GM18870 (cell line): ENCODE results near the gene MID2.
"Not testable (repeated sequence)": the region's sequence is repeated elsewhere in the genome, so short reads cannot be mapped to it uniquely, and the experiment has no call there.

Experiments
- ATAC-seq: cut with Tn5 transposase; IDR thresholded peaks from one replicate; pipeline ENCODE4 v1.9.1; 2021; ENCODE audit warnings: moderate library complexity; ENCODE audit not compliant: unreplicated experiment

The MID2 gene

DNA sequence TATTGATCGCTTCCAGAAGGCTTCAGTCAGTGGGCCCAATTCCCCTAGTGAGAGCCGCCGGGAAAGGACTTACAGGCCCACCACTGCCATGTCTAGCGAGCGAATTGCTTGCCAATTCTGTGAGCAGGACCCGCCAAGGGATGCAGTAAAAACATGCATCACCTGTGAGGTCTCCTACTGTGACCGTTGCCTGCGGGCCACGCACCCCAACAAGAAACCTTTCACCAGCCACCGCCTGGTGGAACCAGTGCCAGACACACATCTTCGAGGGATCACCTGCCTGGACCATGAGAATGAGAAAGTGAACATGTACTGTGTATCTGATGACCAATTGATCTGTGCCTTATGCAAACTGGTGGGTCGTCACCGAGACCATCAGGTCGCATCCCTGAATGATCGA is 15.3 kb downstream of the MID2 start:
- no peak for ATAC-seq

DNA sequence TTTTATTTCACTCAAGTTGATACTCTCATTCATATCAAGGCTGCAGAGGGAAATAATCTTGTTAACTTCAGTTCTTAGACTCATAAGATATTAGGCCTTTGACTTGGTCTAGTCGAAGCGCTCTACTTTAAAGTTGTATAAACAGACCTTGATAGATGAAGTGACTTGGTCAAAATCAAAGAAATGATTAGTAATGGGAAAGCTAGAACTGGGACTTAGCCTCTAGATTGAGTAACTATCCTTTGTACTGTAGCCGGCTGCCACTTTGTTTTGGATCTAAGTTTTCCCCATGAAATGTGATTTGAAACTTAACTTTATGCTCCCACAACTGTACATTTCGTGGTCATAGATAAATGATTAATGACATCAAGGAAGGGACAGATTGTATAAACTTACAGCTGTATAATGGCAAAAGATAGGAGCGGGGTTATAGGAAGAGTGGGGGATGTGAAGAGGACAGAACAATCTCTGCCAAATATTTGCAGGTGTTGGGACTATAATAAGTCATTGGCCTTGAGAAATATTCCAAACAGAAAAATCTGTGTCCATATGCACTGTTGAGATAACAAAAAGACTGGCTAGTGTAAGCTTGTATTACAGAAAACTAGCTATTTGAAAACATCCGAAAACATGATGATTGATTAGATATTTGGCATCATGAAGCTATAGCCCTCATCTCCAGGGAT is 17.2 kb downstream of the MID2 start:
- ATAC-seq = no peak

DNA sequence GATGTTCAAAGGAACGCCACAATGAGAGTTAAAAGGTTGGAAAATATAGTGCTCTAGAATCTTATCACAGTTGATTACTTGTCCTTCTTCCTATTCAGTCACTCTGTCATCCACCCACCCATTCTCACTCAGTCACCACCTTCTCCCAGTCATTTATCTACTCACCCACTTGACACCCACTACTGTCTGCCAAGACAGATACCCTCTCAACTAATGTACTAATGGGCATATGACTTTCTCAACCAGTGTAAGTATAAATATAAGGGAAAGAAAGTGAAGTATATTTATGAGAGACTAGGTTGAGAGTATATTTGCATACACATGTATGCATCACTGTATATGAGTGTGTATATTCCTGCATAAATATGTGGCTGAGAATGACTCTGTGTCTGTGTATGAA is 20.0 kb downstream of the MID2 start:
- ATAC-seq = no peak

DNA sequence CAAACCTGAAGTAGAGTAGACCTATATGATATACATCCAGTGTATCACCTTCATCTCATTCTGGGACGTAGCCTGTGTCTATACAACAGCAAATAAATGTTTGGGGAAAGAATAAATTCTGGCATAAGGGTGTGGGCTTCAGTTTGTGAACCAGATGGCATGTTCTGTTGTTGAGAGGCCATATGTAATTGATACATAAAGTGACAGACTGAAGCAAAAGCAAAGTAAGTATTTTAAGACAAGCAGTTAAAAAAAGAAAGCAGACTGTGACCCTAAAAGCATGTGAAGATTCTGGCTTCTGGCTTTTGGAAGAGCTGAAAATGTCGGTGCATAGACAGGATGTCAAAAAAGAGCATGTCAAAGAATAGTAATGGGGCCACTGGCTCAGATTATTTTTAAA is 22.9 kb downstream of the MID2 start:
- no peak for ATAC-seq

DNA sequence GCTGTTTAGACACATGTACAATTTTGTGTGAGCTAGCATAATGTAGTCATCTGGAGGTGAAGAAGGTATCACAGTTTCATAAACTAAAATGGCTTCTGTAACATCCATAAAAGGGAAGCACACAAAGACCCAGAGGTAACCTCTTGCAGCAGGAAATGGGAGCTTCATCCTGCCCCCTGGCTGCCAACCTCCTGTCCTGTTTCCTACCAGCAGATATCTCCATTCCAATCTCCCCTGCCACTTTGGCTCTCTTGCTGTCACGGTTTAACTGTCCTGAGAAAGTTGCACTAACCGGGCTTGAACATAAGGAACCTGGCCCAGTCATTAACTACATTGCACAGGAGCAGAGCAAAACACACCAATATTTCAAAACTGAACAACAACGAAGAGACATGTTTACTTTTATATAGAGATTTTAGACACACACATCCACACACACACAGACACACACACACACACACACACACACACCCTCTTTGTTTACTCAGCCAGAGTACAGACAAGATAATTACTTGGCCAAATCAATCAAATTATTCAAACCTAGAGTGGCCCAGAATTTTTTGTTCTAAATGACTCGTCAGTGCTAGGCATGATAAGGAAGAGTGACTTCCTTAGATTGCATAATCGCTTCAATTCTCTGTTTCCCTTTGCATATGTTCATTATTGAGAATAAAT is 24.2 kb downstream of the MID2 start:
- ATAC-seq = no peak

DNA sequence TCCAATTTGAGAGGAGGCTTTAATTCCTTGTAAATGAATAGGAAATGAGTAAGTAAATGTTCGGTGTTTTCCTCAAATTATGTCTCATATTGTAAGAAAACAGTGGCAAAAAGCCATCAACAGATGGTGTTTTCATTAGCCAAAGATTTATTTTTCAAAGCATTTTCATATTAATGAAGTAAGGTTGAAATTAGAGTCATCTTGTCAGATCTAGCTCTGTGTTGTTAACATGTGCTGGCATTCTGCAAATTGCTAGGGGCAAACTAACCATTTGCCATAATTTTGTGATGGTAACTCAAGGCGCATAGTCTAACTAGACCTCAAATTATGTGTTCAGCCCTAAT is 24.7 kb downstream of the MID2 start:
- no peak for ATAC-seq

DNA sequence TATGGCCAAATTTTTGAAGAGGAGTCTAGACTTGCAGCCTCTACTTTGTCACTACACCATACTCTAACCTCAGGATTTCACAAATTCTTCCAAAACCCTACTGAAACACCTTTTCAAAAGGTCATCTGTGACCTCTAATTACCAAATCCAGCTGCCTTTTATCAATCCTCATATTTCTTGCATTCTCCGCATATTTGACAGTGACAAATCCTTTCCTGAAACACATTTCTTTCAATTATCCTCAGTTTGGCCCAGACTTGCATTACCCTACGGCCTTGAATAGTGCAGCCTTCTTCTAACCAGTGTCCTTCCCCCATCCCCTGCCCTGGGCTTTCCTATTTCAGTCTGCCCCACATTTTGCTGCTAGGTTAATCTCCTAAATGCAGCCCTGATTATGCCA is 25.5 kb downstream of the MID2 start:
- no peak for ATAC-seq

DNA sequence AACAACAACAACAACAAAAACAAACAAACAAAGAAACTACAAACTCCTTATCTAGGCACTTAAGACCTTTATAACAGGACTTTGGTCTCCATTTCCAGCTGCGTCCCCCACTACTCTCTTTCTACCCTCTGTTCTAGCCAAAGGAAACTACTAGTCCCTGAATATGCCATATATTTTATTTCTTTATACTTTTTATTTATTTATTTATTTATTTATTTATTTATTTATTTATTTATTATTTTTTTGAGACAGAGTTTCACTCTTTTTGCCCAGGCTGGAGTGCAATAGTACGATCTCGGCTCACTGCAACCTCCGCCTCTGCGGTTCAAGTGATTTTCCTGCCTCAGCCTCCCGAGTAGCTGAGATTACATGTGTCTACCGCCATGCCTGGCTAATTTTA is 26.0 kb downstream of the MID2 start:
- not testable (repeated sequence) for ATAC-seq

DNA sequence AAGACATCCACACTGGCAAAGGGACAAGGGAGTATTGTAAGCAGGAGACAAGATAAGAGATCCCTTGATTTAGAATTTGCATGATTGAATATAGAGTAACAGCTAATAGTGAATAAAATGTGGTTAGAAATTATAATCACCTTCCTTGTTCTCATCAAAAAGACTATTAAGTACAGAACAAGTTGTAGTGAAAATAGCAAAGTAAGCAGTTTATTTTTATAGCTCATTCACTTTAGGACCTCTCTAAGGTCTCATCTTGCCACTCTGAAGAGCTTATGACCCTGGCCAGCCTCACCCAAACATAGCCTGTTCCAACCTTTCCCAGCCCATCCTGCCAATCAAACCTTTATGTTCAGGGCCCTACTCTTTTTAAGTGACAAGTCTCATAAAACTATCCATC is 30.6 kb downstream of the MID2 start:
- no peak for ATAC-seq

DNA sequence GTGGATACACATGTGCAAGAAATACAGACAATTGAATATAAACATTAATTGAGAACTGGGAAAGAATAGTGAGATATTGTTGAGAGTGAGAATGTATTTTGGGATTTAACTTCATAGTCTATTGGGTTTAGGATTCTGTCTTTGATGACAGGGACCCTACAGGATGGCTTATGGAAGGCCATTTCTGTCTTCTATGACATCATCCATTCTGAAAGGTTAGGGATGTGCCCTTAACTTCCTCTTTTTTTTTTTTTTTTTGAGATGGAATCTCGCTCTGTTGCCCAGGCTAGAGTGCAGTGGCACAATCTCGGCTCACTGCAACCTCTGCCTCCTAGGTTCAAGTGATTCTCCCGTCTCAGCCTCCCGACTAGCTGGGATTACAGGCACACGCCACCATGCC is 31.4 kb downstream of the MID2 start:
- not testable (repeated sequence) for ATAC-seq

DNA sequence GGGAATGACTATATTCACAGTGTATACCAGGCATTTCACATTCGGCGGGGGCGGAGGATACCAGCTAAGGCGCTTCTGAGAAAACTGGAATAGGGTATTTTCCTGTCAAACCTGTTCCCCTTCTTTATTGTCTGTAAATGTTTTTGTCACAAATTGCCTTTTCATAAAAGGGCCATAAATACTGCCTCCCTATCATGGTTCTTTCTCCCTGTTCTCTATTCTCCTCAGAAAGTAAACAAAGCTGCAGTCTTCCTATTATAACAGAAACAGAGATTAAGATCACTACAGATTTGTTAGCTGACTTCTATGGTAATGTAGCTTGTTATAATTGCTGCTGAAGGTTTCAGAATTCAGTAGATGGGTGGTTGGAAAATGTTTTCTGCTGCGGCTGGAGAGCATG is 32.2 kb downstream of the MID2 start:
- no peak for ATAC-seq

DNA sequence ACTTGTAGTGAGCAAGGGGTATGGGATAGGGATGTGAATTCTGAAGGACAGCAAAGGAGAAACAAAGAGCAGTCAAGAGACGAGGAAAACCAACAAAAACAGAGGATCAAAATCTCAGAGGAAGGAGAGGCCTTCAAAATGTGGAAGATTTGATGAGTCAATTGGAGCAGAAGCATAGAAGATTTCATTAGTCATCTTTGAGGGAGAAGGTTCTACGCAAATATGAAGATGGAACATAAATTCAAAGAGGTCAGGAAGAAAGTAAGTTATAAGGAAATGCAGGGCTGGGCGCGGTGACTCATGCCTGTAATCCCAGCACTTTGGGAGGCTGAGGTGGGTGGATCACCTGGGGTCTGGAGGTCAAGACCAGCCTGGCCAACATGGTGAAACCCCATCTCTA is 35.4 kb downstream of the MID2 start:
- no peak for ATAC-seq

DNA sequence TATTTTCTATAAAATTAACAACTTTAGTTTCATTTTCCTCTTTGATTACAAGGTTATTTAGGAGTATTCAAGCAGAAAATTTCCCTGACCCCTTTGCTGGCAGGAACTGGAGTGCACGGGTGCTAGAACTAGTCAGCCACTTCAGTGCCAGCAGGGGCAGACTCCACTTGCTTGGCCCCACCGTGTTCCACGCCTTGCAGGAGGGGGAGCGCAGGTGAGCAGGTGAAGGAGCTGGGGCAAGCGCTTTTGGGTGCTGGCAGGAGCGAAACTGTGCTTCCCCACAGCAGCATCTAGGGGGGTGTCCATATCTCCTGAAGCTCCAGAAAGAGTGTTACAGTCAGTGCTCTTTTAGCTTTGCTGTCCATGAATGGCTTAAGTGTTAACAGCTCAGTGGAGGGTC is 45.5 kb downstream of the MID2 start:
- ATAC-seq = no peak

DNA sequence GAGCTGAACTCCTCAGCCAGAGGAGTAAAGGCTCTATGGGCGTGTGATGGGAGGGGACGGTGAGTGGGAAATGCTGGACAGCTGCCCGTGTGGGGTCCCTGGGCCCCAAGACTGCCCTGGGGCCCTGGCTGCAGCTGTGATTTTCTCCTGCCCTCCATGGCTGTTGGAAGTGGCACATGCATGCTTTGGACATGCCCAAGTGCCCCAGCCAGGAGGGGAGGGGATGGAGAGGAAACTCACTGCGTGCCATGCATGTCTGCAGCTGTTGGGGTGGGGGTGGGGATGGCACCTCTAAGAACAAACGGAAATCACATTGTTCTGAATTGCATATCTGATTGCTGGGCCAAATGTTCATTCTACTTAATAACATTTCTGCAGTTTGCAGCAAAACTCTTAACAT is 52.4 kb downstream of the MID2 start:
- ATAC-seq = no peak

DNA sequence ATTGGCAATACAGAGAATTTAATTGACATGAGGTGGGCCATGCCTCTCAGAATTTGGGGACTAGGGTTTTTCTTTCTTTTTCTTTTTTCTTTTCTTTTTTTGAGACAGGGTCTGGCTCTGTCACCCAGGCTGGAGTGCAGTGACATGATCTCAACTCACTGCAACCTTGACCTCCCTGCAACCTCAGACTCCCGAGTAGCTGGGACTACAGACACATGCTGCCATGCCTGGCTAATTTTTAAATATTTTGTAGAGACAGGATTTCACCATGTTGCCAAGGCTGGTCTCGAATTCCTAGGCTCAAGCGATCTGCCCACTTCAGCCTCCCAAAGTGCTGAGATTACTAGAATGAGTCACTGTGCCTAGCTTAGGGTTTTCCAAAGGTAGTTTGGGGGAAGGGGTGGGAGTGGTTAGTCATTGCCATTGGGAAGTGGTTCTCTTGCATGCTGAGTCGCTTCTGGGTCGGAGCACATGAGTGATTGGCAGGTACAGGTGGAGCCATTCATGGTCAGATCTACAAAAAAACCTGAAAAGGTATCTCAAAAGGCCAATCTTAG is 54.5 kb downstream of the MID2 start:
- ATAC-seq = no peak

DNA sequence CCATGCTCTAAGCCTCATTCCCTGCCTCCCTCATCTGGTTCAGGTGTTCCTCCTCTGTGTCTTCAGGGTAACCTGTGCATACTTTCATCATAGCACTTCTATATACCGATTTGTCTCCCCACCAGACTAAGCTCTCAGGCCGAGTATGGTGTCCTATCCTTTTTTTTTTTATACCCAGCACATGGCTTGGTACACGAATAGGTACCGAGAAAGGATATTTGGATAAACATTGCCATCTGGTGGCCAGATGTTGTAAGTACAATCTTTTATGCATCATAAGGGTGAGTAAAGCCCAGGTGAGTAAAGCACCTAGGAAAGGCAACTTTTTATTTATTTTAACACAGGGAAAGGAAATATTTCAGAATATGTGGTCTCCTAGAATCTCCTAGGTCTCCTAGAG is 68.4 kb downstream of the MID2 start:
- peak; percentile 84 for ATAC-seq

DNA sequence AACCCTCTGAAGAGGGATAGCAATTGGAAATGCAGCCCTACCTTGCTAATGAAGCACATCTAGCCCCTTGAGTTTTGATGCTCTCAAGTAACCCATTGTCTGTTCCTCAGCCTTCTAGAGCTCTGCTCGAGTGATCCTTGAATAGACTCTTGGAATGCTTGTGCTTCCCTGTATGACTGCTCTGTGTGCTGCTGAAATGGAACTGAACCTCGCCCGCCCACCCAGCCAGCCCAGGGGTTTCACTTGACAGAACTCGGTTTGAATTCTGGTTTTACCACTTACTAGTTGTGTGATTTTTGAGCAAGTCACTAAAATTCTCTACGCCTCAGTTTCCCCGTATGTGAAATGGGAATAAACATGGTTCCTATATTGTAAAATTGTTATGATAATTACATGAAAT is 77.1 kb downstream of the MID2 start:
- ATAC-seq = no peak

DNA sequence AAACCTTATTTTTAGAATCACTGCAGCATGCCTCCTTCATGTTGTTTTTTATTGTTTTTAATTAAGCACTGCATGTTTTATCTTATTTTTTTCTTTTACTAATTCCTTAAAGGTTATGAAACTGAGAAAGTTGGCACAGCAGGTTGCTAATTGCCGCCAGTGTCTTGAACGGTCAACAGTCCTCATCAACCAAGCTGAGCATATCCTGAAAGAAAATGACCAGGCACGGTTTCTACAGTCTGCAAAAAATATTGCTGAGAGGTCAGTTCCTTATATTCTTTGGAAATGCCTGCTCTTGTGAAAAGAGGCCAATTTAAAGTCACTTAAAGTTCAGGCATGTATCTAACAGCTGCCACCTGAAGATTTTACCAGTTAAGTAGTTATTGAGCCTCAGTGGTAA is 79.7 kb downstream of the MID2 start:
- no peak for ATAC-seq

DNA sequence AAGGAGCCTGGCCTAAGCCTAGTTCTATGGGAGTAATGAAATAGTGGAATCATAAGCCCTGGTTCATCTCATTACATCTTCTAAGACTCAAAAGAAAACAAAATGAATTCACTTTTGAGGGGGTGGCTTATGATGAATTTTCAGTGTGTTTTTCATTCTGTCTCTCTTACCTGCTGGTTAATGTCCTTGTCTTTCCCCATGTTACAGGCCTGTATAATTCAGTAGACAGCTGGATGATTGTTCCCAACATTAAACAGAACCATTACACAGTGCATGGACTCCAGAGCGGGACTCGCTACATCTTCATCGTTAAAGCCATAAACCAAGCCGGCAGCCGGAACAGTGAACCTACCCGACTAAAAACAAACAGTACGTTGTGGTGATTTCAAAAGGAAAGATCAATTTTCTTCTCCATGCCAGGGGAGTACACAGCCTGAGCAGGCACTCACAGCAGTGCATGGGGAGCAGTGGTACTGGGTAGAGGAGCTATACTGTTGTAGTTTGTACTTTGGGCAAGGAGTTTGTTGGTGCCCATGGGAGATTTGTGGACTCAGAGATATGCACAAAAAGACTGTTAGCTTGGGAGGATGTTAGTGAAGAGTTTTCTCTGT is 98.6 kb downstream of the MID2 start:
- ATAC-seq = no peak

DNA sequence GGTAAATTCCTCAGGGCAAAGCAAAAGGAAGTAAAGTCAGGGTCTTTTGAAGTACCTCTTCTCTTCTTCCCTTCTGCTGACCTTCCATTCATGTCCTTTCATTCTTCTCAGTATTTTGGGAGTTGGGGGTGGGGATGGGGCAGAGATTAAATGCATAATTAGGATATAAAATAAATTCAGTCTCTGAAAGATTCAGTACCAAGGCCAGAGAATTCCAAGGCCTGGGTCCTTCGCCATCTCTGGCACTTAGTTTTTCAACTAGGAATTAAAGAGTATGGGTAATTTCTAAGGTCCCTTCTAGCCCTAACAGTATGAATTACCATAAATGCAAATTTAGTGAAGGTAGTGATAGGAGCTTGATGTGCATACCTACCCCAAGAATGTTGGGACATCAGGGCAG is 108.6 kb downstream of the MID2 start:
- ATAC-seq = no peak

DNA sequence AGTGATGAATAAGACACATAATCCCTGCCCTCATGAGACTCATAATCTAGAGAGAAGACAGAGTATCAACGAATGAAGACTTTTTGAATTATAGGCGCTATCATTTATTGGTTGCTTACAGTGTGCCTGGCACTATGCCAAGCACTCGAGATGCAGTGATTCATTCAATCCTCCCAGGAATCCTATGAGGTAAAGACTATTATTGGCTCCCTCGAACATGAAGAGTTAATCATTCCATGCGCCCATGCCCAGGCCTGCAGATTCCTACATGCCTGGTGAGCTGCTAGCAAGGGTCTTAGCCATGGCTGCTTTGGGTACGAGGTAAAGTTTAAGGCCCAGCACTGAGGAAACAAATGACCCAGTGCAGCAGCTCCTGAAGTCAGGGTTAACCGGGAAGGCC is 109.5 kb downstream of the MID2 start:
- no peak for ATAC-seq

DNA sequence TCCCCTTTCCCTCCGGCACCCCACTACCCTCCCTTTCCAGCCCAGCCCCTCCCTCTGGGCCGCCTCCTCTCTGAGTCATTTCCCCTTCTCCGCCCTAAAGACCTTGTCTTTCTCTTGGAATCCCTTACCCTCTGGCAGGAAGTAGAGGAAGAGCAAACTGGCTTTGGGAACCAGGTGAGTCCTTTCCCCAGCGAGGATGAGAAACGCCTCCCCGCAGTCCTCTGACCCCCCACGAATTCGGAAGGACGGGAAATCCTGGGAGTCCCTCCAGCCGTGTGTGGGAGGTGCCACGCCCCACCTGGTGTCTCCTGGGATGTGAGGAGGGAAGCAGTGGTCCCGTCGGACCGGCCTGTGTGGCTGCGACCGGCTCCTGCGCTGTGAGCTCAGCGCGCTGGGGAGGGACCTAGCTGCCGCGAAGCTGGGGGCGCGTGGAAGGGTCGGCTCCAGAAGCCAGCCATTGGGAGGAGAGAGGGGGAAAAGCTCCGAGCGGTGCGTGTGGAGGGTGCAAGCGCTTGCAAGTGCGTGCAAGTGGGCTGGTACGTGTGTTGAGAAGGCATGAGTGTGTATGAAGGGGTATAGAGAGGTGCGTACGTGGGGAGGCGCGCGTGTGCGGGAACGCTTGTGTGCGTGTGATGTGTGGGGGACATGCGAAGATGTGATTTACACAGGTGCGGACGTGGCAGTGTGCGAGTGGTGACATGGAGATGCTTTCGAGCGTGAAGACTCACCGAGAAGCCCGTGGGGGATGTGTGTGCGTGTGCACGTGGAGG is 110.2 kb downstream of the MID2 start:
- ATAC-seq = no peak
